PC-3 (cell line): ENCODE data around the gene LAGE3. TPM values are rescaled to one million over a fixed set of nuclear protein-coding genes. Genes with fewer than 3 reads are reported as not detected.

Source experiments
- ATAC-seq: fragments of 200-7000 bp; cut with Tn5 transposase; 2 replicates; pipeline ENCODE4 v1.9.1; 2020; ENCODE audit warnings: mild to moderate bottlenecking, moderate library complexity
- BruUV-seq: library from RNA; stranded (reverse); fragments of 400-500 nt; replicated peaks from 2 replicates; lab custom pipeline; 2021; lab: Mats Ljungman, UMichigan
- CTCF ChIA-PET: fragments of 300-600 bp; sonication (Branson Sonifier 250); formaldehyde crosslinking; loops from one replicate; lab custom pipeline; 2022; ENCODE audit warnings: antibody characterized with exemption; lab: Charles Lee
- POLR2A ChIA-PET: fragments of 300-600 bp; sonication (Branson Sonifier 250); formaldehyde crosslinking; loops from one replicate; lab custom pipeline; 2022; ENCODE audit warnings: antibody characterized with exemption; ENCODE audit not compliant: unreplicated experiment; lab: Charles Lee
- DNase-seq: peaks from one replicate; pipeline ENCODE4 v3.0.0-alpha.2; 2015
- H2AFZ ChIP-seq: fragments of 300-600 bp; sonication (generic); 2 replicates; pipeline ENCODE4 v1.6.0; 2016; ENCODE audit warnings: antibody characterized with exemption, low read length
- H3F3A ChIP-seq: fragments of 300-600 bp; sonication (generic); one replicate; pipeline ENCODE4 v1.6.0; 2017; ENCODE audit warnings: antibody characterized with exemption, low read length, control low read depth, mild to moderate bottlenecking; ENCODE audit not compliant: unreplicated experiment
- H3K27ac ChIP-seq: fragments of 300-600 bp; sonication (generic); 2 replicates; pipeline ENCODE4 v1.5.1; 2016; ENCODE audit warnings: mild to moderate bottlenecking, low read length
- H3K27me3 ChIP-seq: fragments of 300-600 bp; sonication (generic); 2 replicates; pipeline ENCODE4 v1.6.1; 2016; ENCODE audit warnings: low read length, mixed read lengths
- H3K36me3 ChIP-seq: fragments of 300-600 bp; sonication (generic); 2 replicates; pipeline ENCODE4 v1.6.1; 2016; ENCODE audit warnings: low read depth, mixed run types, low read length, mixed read lengths
- H3K4me1 ChIP-seq: fragments of 300-600 bp; sonication (generic); 2 replicates; pipeline ENCODE4 v1.5.1; 2016; ENCODE audit warnings: low read length; ENCODE audit not compliant: insufficient read depth
- H3K4me2 ChIP-seq: fragments of 300-600 bp; sonication (generic); 2 replicates; pipeline ENCODE4 v1.6.0; 2016; ENCODE audit warnings: low read length
- H3K4me3 ChIP-seq: fragments of 300-600 bp; sonication (generic); 2 replicates; pipeline ENCODE4 v1.5.1; 2016; ENCODE audit warnings: mild to moderate bottlenecking, low read length, mixed read lengths
- H3K79me2 ChIP-seq: fragments of 300-600 bp; sonication (generic); 2 replicates; pipeline ENCODE4 v1.6.1; 2017; ENCODE audit warnings: low read length, mixed read lengths
- H3K9ac ChIP-seq: fragments of 300-600 bp; sonication (generic); 2 replicates; pipeline ENCODE4 v1.6.0; 2016; ENCODE audit warnings: mild to moderate bottlenecking, low read length
- H3K9me2 ChIP-seq: fragments of 300-600 bp; sonication (generic); replicated peaks from 2 replicates; pipeline ENCODE4 v1.6.1; 2016; ENCODE audit warnings: mixed run types, low read length, mixed read lengths
- H3K9me3 ChIP-seq: fragments of 300-600 bp; sonication (generic); 2 replicates; pipeline ENCODE4 v1.6.1; 2016; ENCODE audit warnings: low read length, mixed read lengths
- H4K20me1 ChIP-seq: fragments of 300-600 bp; sonication (generic); 2 replicates; pipeline ENCODE4 v1.6.1; 2016; ENCODE audit warnings: low read length, mixed read lengths
- CTCF ChIP-seq: fragments of 300-600 bp; sonication (generic); conservative IDR thresholded peaks from 2 replicates; pipeline ENCODE4 v1.5.1; 2017; ENCODE audit warnings: antibody characterized with exemption, low read depth, mild to moderate bottlenecking, low read length
- EZH2 ChIP-seq: fragments of 300-600 bp; sonication (generic); IDR thresholded peaks from one replicate; pipeline ENCODE4 v1.6.1; 2017; ENCODE audit warnings: antibody characterized with exemption, mild to moderate bottlenecking, low read length; ENCODE audit not compliant: unreplicated experiment
- EZH2phosphoT487 ChIP-seq: fragments of 300-600 bp; sonication (generic); IDR thresholded peaks from 2 replicates; pipeline ENCODE4 v1.6.1; 2018; ENCODE audit warnings: mild to moderate bottlenecking, antibody characterized with exemption, low read length, borderline replicate concordance
- intact Hi-C: fragments of 100-400 bp; cut with micrococcal nuclease; formaldehyde crosslinking; loops from 2 replicates; pipeline ENCODE4 v1.9.0; 2023
- total RNA-seq: library from RNA; depleted of rRNA; stranded (reverse); fragments of >200 nt; gene quantifications from 2 replicates; pipeline ENCODE4 v1.2.3, GENCODE V29; 2014

LAGE3 gene
- total RNA-seq, 1 experiment from 2014 or later = 87.4 TPM

- TF ChIP-seq EZH2 (no peak), EZH2phosphoT487 (no peak), CTCF (no peak)
- H3K27ac ChIP-seq = 0 out of 2 replicates have a peak overlapping the region, but pooled peaks have one; percentile 69
- BruUV-seq = TSS peak; percentile 47
Observed at GRCh38 chrX:154506483-154507332, 27.6 kb upstream of the LAGE3 start.

GRCh38 chrX:154505734-154506133 lies 26.7 kb upstream of the LAGE3 start:
- ChIA-PET POLR2A (no interaction called here), CTCF (interaction anchor here (0.6 kb wide), 1 partner anchor 34 kb away, joined by 9 read pairs; no protein-coding TSS in a partner anchor)
- Histone ChIP-seq H2AFZ (no peak overlapping the region), H3K9me2 (no peaks in the 10 kb centered on the region), H3K4me2 (peak overlapping the region; percentile 54; the same call in 1 of the 2 replicates), H3K79me2 (no peaks in the 10 kb centered on the region), H3K4me3 (no peak overlapping the region), H3F3A (no peaks in the 10 kb centered on the region), H3K27me3 (no peaks in the 10 kb centered on the region), H4K20me1 (no peaks in the 10 kb centered on the region), H3K9me3 (no peaks in the 10 kb centered on the region), H3K9ac (peak overlapping the region; percentile 30; the same call in 1 of the 2 replicates), H3K27ac (peak overlapping the region; percentile 69), H3K36me3 (0 out of 2 replicates have a peak, but pooled peaks cover 3% of the 10 kb centered on the region), H3K4me1 (peaks cover 18% of the 10 kb centered on the region)
- DNase-seq (peak; percentile 76), ATAC-seq (peak; percentile 97)
- intact Hi-C loops = no loop called here
- BruUV-seq = no TSS peak
- TF ChIP-seq EZH2phosphoT487 = no peak
- no peak for TF ChIP-seq EZH2

More at GRCh38 chrX:154506483-154507332, 27.6 kb upstream of the LAGE3 start:
- ChIA-PET POLR2A (no interaction called here), CTCF (no interaction called here)
- peak overlapping the region; percentile 54; the same call in 1 of the 2 replicates for H3K4me2 ChIP-seq
- H3K9me2 ChIP-seq = no peaks in the 10 kb centered on the region
- no peak for DNase-seq
- ATAC-seq = no peak
- no peaks in the 10 kb centered on the region for H3K79me2 ChIP-seq
- no peaks in the 10 kb centered on the region for H3F3A ChIP-seq
- peaks cover 18% of the 10 kb centered on the region for H3K4me1 ChIP-seq
- H2AFZ ChIP-seq = no peak overlapping the region
- no peak overlapping the region for H3K9ac ChIP-seq
- H3K9me3 ChIP-seq = no peaks in the 10 kb centered on the region
- H3K27me3 ChIP-seq = no peaks in the 10 kb centered on the region
- intact Hi-C loops = no loop called here
- no peaks in the 10 kb centered on the region for H4K20me1 ChIP-seq
- no peak overlapping the region for H3K4me3 ChIP-seq
- H3K36me3 ChIP-seq = 0 out of 2 replicates have a peak, but pooled peaks cover 3% of the 10 kb centered on the region

DNA sequence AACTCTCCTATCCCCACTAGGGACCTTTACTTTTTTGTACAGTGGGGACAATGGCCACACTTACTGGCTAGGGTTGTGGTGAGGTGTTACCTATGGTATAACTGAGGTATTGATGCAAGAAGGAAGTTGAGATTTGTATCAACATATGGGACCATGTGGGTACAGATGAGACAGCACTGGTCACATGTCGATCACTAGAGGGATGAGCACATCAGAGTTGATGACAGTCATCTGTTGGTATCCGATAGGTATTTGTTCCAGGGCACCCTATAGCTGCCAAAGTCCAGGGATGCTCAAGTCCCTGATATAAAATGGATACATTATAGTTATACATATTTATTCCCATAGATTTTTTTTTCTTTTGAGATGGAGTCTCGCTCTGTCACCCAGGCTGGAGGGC lies 23.9 kb upstream of the LAGE3 start:
- BruUV-seq = no TSS peak
- H3K9me3 ChIP-seq = no peaks in the 10 kb centered on the region
- TF ChIP-seq EZH2phosphoT487 (no peak), CTCF (no peak), EZH2 (no peak)
- POLR2A ChIA-PET = no interaction called here
- no peaks in the 10 kb centered on the region for H3F3A ChIP-seq
- H3K27me3 ChIP-seq = no peaks in the 10 kb centered on the region
- H3K9me2 ChIP-seq = no peaks in the 10 kb centered on the region
- no peak overlapping the region for H3K27ac ChIP-seq
- intact Hi-C loops = no loop called here
- H3K79me2 ChIP-seq = no peaks in the 10 kb centered on the region
- no peak overlapping the region for H3K9ac ChIP-seq
- no peak overlapping the region for H3K4me2 ChIP-seq
- no peaks in the 10 kb centered on the region for H3K36me3 ChIP-seq
- H3K4me3 ChIP-seq = no peak overlapping the region
- ATAC-seq (no peak), DNase-seq (no peak)
- CTCF ChIA-PET = no interaction called here
- peaks cover 18% of the 10 kb centered on the region for H3K4me1 ChIP-seq
- H4K20me1 ChIP-seq = no peaks in the 10 kb centered on the region
- H2AFZ ChIP-seq = no peak overlapping the region
